Activated T-cell treated with anti-CD3 and anti-CD28 coated beads for 48 hours (primary cell): ENCODE measurements around the gene TRIM71.
"Not testable (repeated sequence)": the region's sequence is repeated elsewhere in the genome, so short reads cannot be mapped to it uniquely, and the experiment has no call there.

Experiments used
- DNase-seq: peaks from one replicate; pipeline ENCODE4 v3.0.0-alpha.2; 2020; ENCODE audit warnings: low read depth

Gene TRIM71

GRCh38 chr3:32934150-32934742 lies 116.4 kb downstream of the TRIM71 start:
- DNase-seq, result no peak

GRCh38 chr3:32937331-32937730 lies 119.5 kb downstream of the TRIM71 start:
- no peak for DNase-seq

GRCh38 chr3:32939531-32940284 lies 121.9 kb downstream of the TRIM71 start:
- DNase-seq, result not testable (repeated sequence)

GRCh38 chr3:32940726-32941125 lies 122.9 kb downstream of the TRIM71 start:
- no peak for DNase-seq

- no peak for DNase-seq
Observed at GRCh38 chr3:32945136-32945535, 127.3 kb downstream of the TRIM71 start.

- not testable (repeated sequence) for DNase-seq
Observed at GRCh38 chr3:32945598-32945997, 127.8 kb downstream of the TRIM71 start.

GRCh38 chr3:32946973-32947788 lies 129.4 kb downstream of the TRIM71 start:
- no peak for DNase-seq
